GM19240 (cell line): ENCODE data around the gene PIP5K1B.

Source experiments
- DNase-seq: peaks from one replicate; pipeline ENCODE4 v3.0.0; 2011; ENCODE audit warnings: low spot score; ENCODE audit not compliant: insufficient read length

PIP5K1B gene

DNA sequence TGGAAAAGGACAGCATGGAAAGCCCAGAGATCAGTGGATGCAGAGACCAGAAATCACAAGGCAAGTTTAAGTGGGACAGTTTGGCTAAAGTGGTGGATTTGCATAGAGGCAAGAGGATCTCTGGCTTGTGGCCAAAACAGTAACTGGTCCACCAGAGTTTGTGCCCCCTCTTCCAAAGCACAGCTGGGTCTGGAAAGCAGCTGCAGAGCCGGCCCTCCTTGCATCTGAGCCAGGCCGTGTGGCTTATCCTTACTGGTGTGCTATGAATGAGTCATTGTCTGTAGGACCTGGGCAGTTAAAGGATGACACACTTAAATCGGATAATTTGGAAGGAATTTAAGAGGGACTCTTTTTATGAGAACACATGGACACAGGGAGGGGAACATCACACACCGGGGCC is 146.6 kb downstream of the PIP5K1B start:
- DNase-seq = no peak

DNA sequence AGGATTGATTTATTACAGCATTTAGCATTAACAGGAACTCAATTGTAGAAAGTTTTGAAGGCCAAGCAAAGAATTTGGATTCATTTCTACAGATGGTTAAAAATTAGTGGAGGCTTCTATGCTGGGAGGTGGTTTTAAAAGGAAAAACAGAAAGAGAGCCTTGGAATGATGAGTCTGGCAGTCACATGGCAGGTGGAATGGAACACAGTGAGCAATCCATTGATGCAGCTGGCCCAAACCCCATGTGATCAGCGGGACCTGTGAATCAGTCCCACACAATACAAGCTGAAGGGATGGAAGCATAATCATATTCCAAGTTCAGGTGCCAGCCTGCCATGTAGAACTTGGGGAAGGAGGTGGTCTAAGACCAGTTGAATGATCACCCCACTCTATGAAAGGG is 147.9 kb downstream of the PIP5K1B start:
- DNase-seq = no peak

DNA sequence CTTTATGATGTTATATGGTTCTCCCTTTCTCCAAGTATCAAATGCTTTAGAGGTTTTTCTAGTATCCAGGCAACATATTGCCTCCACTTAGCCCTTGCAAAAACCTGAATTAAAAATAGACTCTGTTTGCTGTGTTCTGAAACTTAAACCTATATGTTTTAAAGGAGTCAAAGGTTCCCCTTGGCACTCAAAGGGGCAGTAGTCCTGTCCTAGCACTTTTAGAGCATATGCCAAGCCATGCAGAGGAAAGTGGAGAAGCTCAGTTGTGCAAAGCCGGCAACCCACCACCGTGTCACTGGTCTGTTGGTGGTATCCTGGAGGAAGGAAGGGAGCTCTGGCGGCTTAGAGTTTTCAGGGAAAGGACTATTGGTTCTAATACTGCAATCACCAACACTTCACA is 154.3 kb downstream of the PIP5K1B start:
- DNase-seq = no peak

DNA sequence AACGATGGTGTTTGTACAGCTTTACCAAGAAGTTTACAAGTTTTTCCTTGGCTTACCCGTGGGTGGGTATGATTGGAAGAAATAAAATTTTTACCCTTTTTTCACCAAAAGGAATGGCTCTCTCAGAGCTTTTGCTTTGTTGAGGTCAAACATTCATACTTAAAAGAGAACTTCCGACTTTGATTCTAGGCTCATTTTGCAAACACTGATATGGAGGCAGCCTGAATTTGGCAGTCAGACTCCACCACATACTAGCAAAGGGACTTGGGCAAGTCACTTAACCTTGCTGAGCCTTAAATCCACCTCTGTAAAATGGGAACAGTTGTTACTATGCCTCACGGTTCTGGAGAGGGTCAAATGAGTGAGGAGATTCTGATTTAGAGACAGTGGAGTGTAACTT is 155.4 kb downstream of the PIP5K1B start:
- no peak for DNase-seq

DNA sequence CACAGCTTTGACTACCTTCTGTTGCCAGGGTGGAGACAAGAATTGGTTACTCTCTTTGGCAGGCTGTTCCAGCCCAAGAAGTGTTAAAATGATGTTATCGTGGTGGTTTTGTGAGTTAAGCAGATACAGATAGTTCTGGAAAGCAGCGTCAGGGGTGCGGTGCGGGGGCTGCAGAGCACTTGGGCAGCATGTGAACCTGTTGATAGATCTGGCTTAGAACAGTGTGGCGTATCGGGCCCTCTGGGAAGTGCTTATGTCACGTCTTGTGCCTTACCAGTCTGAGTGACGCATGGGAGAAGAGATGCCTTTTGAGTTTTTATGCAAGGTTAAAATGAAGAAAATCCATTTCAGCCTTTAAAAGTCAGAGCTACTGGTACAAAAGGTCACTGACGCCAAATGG is 156.4 kb downstream of the PIP5K1B start:
- no peak for DNase-seq

DNA sequence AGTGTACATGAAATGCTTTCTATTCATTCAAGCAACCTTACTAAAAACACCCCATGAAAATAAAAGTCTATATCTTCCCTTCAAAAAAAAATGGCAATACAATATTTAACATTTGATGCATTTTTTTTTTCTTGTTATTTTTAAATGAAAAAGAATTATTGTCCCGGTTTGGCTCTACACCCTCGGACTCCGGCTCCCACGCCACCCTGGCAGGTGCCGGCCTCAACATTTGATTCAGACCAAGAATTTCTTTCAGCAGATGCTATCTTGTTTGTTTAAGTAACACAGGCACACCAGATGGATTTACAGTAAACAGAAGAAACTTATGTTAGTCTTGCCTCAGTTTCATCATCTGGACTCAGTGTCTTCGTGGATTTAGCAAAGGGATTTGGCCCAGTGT is 162.0 kb downstream of the PIP5K1B start:
- DNase-seq = no peak

DNA sequence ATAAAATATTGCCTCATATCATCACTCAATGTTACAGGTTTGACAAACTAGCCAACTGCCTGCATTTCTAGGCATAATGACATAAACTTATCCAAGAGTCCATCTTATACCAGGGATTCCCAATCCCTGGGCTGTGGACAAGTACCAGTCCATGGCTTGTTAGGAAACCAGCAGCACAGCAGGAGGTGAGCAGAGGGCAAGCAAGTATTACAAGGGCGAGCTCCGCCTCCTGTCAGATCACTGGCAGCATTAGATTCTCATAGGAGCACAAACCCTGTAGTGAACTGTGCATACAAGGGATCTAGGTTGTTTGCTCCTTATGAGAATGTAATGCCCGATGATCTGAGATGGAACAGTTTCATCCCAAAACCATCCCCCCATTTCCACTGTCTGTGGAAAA is 164.0 kb downstream of the PIP5K1B start:
- DNase-seq = no peak

DNA sequence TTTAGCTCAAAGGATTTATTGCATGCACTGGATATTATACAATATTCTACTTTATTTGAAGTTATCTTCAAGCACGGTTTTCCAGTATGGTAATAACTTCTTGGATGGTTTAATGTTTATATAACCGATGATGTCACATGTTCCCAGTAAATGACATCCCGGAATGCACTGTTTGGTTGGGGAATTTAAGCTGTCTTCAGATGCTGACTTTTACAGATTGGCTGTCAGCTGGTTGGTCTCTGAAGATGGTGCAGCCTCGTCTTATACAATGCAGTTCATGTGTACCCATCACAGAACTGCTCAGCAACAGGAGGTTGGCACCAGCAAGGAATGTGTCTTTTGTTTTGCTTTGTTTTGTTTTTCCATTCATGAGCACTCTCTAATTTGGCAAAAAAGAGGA is 165.0 kb downstream of the PIP5K1B start:
- no peak for DNase-seq

DNA sequence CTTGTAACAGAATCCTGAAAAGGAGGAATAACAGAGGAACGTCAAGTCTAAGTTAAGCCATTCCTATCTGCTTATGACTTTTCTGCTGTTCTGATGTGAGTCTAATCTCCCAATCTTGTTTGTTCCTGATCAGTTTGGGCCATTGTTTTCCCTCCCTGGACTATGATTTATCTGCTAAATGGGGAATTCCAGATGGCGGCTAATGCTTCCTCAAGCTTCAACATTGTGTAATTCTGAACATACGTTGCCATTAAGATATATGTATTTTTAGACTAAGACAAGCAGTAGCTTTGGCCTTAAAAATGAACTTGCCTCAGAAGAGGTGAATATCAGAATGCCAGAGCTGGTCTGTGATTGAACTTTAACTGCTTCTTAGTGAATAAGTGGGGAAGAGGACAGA is 166.2 kb downstream of the PIP5K1B start:
- DNase-seq = no peak

DNA sequence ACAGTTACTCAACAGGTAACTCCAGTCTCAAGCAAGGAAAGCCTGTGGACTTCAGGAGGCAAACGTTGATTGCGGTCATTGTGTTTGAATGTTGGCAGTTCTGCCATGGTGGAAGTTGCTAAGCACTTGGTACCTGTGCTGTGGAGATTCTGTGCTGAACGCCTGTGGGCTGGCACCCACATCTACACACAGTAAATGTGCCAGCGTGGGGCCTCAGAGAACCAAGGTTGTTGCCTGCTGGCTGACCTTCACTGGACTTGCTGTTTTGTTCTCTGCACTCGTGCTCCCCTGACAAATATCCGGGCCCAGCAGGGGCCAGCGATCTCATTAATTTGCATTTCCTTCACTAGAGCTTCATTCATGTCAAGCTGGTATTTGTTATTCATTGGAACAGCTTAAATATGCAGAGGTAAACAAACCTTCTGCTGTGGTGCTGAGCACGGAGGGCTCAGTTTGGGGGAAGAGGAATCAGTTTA is 167.0 kb downstream of the PIP5K1B start:
- no peak for DNase-seq

DNA sequence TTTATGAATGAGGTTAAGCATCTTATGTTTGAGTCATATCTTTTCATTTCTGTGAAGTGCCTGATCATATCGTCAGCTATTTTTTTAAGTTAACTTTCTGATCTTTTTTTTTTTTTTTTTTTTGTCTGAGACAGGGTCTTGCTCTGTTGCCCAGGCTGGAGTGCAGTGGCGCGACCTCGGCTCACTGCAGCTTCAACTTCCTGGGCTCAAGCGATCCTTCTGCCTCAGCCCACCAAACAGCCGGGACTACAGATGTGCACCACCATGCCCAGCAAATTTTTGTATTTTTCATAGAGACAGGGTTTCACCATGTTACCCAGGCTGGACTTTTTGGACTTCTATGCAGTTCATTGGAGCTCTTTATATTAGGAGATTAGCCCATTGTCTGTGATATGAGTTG is 168.1 kb downstream of the PIP5K1B start:
- DNase-seq = no peak

DNA sequence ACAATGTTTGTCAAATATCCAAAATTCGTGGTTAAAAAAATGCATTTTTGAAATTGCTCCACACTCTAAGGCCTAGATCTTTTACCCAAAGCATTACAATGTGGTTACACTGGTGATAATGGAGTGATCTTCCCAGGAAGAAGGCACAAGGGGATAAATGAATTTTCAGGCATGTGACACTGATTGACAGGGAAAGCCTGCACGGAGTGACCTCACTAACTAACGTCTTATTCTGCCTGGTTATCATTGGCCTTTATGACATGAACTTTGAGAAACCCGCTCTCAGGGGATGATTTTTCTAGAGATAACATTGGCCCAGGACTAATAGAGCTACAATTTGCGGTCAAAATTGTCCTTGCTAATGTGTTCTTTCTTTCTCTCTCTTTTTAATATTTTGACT is 171.2 kb downstream of the PIP5K1B start:
- DNase-seq = no peak

DNA sequence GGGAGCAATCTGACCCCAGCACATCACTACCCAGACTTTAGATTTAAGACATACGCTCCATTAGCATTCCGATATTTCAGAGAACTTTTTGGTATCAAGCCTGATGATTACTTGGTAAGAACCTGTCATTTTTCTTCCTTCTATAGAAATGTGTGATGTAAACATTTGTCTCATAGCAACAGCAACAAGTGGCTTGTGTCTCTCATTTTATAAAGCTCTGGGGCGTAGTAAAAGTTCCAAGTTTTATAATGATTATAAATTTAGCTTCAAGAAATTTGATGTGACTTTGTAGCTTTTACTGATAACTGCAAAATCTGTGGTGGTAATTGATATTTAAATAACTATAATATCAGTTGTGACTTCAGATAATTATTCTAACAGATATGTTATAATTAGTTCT is 171.6 kb downstream of the PIP5K1B start:
- no peak for DNase-seq

DNA sequence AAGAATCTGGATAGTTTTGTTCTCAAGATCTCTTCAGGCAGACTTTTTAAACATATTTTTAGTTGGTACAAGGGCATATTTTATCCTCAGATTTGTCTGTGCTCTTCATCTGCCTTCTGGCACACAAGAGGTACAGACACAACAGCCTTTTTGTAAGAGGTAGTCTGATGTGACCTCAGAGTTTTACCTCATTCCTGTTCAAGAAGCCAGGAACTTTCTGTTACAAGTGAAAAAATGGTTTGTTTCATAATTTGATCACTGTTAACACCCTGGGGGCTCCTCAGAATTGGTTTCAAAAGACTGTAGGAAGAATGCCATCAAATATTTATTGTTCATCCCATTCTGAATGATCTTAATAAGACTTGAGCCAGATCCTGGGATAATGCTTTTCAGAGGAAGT is 172.2 kb downstream of the PIP5K1B start:
- no peak for DNase-seq

DNA sequence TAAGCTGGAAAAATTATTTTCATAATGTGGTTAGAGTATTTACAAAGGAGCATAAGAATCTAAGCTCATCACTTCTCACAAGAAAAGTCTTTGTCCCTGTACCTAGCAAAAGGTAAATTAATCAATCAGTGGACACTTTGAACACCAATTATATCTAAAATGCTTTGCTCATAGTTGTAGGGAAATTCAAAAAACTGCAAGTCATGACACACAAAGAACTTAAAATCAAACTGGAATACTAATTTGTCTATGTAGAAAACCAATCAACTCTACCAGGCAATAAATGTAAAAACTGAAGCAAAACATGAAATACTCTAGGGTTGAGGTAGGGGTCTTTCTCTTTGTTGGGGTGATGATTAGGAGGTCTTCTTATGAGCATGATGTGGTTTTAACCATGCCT is 173.4 kb downstream of the PIP5K1B start:
- no peak for DNase-seq

DNA sequence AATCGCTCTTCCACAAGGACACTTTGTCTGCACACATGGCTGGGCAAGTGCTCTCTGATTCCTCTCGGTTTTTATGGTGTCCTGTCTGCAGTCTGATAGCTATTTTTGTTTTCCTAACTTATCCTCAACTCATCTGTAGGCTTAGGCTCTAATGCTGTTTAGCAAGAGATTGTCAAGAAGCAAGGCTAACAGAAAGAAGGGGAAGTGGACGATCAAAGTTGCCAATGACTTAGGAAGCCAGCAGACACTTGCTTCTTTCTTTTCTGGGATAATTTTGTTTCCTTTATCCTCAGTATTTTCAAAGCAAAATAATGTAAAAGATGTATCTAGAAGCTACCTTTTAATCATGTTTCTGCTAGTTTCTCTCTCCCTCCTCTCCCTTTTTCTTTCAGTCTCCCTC is 178.2 kb downstream of the PIP5K1B start:
- no peak for DNase-seq

DNA sequence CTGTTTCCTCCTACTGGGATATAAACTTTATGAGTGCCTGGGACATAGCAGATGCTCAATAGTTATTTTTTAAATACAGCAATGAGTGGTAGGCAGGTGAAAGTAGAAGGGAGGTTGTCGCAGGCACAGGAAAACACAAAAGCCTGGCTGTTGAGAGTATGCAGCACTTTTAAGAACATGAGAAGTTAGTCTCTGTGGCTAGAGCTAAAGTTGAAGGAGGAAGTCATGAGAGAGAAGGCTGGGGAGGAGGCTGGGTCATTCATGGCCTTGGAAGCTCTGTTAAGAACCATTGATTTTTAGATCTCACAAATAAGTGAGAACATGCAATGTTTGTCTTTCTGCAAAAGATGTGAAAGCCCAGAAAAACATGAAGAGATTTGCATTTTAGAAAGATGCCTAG is 182.2 kb downstream of the PIP5K1B start:
- DNase-seq = no peak

DNA sequence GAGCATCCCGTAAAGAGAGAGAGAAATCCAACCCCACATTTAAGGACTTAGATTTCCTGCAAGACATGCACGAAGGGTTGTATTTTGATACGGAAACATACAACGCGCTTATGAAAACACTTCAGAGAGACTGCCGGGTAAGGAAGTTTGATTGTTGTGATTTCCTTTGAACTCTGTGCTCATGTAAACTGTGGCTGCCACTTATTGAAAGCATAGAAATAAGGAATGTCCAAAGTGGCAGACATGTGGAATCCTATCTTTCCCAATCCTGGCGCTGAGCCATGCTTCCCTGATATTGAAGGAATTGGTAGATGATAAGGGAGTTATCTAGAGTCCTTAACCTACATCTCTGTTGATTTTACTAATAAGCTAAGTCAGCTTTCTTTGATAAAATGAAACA is 189.5 kb downstream of the PIP5K1B start:
- no peak for DNase-seq

DNA sequence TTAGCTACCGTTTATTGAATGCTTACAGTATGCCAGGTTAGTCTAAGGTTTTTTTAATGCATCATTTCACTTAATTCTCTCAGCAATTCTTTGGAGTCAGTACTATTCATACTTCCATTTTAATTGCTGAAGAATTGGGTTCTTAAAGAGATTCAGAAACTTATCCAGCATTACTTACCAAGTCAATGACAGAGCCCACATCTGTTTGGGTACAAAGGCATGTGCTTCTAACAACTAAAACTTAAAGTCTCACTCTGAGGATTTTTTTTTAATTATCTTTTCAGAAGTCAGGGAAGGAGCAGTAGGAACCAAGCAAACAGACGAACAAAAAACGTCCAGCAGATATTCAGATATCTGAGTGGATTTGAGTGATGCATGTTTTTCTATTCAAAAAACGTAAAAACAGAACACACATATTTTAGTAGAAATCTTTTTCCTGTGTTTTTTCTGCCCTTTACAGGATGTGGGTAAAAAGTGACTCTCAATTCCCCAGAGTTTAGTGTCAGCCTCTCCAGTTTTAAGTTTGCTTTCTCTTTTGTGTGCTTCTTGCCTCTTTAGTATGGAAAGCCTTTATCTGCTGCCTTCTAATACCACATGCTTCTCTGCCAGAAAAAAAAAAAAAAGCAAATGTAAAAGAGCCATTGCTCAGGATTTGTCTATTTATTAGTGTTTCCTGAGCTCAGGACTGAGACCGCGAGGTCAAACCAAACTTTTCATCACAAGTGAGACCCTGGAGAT is 190.9 kb downstream of the PIP5K1B start:
- DNase-seq = peak; percentile 16

DNA sequence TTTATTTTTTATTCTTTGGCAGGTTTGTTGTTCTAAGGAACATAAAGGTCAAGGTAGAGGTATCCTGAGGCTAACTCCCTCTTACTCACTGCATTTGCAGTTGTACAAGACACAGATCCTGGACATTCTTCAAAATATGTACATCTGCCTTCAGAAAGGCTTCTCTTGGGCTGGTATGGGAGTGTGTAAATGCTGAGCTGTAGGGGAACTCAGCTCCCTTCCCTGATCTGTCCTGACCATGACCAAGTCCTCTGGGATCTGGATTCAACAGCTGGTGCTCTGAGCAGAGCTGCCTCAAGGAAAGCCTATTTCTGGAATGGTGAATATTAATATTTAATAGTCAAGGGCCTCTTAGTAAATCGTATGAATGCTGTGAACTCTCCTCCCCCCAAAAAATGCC is 191.4 kb downstream of the PIP5K1B start:
- no peak for DNase-seq

DNA sequence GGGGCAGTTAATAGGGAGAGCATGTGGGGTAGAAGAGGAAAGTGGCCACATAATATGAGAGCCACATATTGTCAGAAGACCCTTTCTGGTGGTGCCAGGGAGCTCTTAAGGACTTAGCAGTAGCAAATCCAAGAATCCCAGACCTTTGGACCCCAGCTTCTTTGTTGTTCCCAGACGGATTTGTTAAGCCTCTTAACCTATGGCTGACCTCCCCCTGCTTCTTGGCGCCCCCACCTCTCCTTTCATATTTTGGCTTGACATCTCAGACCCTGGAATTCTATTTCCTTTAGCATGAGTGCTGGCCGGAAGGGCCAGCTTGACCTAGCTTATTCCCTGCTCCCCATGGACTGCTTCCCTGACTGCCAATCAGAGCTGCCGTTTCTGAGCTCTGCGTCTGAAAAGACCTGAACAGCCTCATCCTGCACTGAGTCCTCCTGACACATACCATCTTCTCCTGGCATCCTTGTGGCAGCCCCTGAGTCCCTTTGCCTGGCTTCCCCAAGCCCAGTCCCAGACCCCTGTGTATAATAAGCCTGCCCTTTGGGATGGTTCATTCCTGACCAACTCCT is 192.6 kb downstream of the PIP5K1B start:
- DNase-seq = no peak

DNA sequence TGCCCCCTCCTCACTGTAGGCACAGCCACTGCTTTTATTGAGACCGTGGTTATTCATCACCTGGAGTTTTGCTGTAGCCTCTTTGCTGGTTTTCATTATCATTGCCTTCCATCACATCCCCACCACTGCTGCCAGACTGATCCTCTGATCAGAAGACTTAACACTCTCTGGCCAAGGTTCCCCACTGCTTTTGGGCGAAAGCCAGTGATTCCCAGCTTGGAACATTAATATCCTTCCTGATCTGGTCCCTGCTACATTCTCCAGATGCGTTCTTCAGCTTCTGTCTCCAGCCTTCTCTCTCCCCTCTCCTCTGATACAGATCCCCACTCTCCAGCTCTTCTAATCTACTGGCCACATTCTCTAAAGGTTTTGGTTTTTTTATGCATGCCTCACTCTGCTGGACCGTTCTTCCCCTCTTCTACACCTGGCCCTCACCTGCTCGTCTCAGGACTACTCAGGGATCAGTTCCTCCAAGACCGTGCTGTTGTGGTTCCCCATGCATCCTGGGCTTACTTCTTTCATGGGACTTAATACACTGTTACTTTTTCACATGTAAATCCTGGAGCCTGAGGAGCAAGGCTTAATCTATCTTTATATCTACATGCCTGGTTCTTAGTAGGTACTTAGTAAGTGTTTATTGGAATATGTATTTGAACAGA is 193.9 kb downstream of the PIP5K1B start:
- no peak for DNase-seq

DNA sequence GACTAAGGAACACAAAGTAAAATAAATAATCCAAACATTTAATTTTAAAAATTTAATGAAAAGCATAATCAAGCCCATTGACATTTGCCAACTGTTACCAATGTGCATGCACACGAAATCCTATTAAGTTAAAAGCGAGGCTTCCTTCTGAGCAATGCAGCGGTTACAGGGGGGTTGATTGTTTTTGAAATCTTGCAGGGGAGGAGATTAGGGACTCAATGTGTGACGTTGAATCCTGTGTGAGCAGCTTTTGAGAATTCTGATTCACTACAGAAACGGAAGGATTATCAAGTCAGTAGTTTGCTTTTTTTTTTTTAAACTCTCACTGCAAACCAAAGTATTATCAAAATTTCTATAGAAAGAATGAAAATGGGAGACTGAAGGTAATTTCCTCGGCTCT is 199.4 kb downstream of the PIP5K1B start:
- no peak for DNase-seq
